HEK293 (cell line): ENCODE results near the gene SLU7.

Experiments used
- GLI4 ChIP-seq: fragments of 450-650 bp; formaldehyde crosslinking; IDR thresholded peaks from 2 replicates; pipeline ENCODE4 v1.5.1; 2016; ENCODE audit warnings: missing biosample characterization, missing genetic modification characterization
- HOXD13 ChIP-seq: sonication (generic); formaldehyde crosslinking; IDR thresholded peaks from 2 replicates; pipeline ENCODE4 v1.8.0; 2022; ENCODE audit warnings: missing genetic modification reagents, borderline replicate concordance
- INSM2 ChIP-seq: fragments of 450-650 bp; formaldehyde crosslinking; IDR thresholded peaks from 2 replicates; pipeline ENCODE4 v1.5.1; 2016; ENCODE audit warnings: missing biosample characterization, missing genetic modification characterization
- KLF9 ChIP-seq: fragments of 450-650 bp; formaldehyde crosslinking; IDR thresholded peaks from 2 replicates; pipeline ENCODE4 v1.5.1; 2016; ENCODE audit warnings: missing biosample characterization, missing genetic modification characterization, low read depth
- SCRT2 ChIP-seq: fragments of 450-650 bp; formaldehyde crosslinking; IDR thresholded peaks from 2 replicates; pipeline ENCODE4 v1.5.1; 2016; ENCODE audit warnings: missing biosample characterization, missing genetic modification characterization
- SP2 ChIP-seq: fragments of 450-650 bp; formaldehyde crosslinking; IDR thresholded peaks from 2 replicates; pipeline ENCODE4 v1.5.1; 2016; ENCODE audit warnings: missing biosample characterization, missing genetic modification characterization
- ZBTB1 ChIP-seq: fragments of 450-650 bp; formaldehyde crosslinking; IDR thresholded peaks from 2 replicates; pipeline ENCODE4 v1.5.1; 2016; ENCODE audit warnings: missing biosample characterization, missing genetic modification characterization
- ZBTB11 ChIP-seq: fragments of 450-650 bp; formaldehyde crosslinking; conservative IDR thresholded peaks from 2 replicates; pipeline ENCODE4 v1.5.1; 2016; ENCODE audit warnings: low read depth, missing biosample characterization, missing genetic modification characterization
- ZBTB6 ChIP-seq: fragments of 450-650 bp; formaldehyde crosslinking; IDR thresholded peaks from 2 replicates; pipeline ENCODE4 v1.5.1; 2017; ENCODE audit warnings: missing biosample characterization, missing genetic modification characterization
- ZFP3 ChIP-seq: fragments of 450-650 bp; formaldehyde crosslinking; IDR thresholded peaks from 2 replicates; pipeline ENCODE4 v1.5.1; 2016; ENCODE audit warnings: low read depth, missing biosample characterization, missing genetic modification characterization
- ZFP69B ChIP-seq: fragments of 450-650 bp; formaldehyde crosslinking; IDR thresholded peaks from 2 replicates; pipeline ENCODE4 v1.5.1; 2016; ENCODE audit warnings: missing biosample characterization, missing genetic modification characterization
- ZNF133 ChIP-seq: fragments of 450-650 bp; formaldehyde crosslinking; IDR thresholded peaks from 2 replicates; pipeline ENCODE4 v1.5.1; 2016; ENCODE audit warnings: missing biosample characterization, missing genetic modification characterization
- ZNF266 ChIP-seq: fragments of 450-650 bp; formaldehyde crosslinking; IDR thresholded peaks from 2 replicates; pipeline ENCODE4 v1.5.1; 2016; ENCODE audit warnings: missing biosample characterization, missing genetic modification characterization, low read depth
- ZNF280D ChIP-seq: fragments of 450-650 bp; formaldehyde crosslinking; IDR thresholded peaks from 2 replicates; pipeline ENCODE4 v1.5.1; 2016; ENCODE audit warnings: missing biosample characterization, missing genetic modification characterization
- ZNF292 ChIP-seq: fragments of 450-650 bp; formaldehyde crosslinking; IDR thresholded peaks from 2 replicates; pipeline ENCODE4 v1.5.1; 2016; ENCODE audit warnings: low read depth, missing biosample characterization, missing genetic modification characterization, borderline replicate concordance
- ZNF391 ChIP-seq: fragments of 450-650 bp; formaldehyde crosslinking; IDR thresholded peaks from 2 replicates; pipeline ENCODE4 v1.5.1; 2016; ENCODE audit warnings: low read depth, missing biosample characterization, missing genetic modification characterization, borderline replicate concordance
- ZNF433 ChIP-seq: fragments of 450-650 bp; formaldehyde crosslinking; IDR thresholded peaks from 2 replicates; pipeline ENCODE4 v1.5.1; 2016; ENCODE audit warnings: missing biosample characterization, missing genetic modification characterization, low read depth
- ZNF521 ChIP-seq: fragments of 450-650 bp; formaldehyde crosslinking; IDR thresholded peaks from 2 replicates; pipeline ENCODE4 v1.5.1; 2017; ENCODE audit warnings: missing biosample characterization, mild to moderate bottlenecking, missing genetic modification characterization
- ZNF529 ChIP-seq: fragments of 450-650 bp; formaldehyde crosslinking; IDR thresholded peaks from 2 replicates; pipeline ENCODE4 v1.5.1; 2017; ENCODE audit warnings: missing genetic modification characterization, missing biosample characterization; ENCODE audit not compliant: insufficient replicate concordance
- ZNF560 ChIP-seq: fragments of 450-650 bp; formaldehyde crosslinking; IDR thresholded peaks from 2 replicates; pipeline ENCODE4 v1.5.1; 2017; ENCODE audit warnings: missing biosample characterization, missing genetic modification characterization, borderline replicate concordance
- ZNF639 ChIP-seq: fragments of 450-650 bp; formaldehyde crosslinking; IDR thresholded peaks from 2 replicates; pipeline ENCODE4 v1.5.1; 2016; ENCODE audit warnings: missing biosample characterization, missing genetic modification characterization
- ZNF664 ChIP-seq: fragments of 450-650 bp; formaldehyde crosslinking; IDR thresholded peaks from 2 replicates; pipeline ENCODE4 v1.5.1; 2016; ENCODE audit warnings: missing biosample characterization, missing genetic modification characterization
- ZNF677 ChIP-seq: fragments of 450-650 bp; IDR thresholded peaks from 2 replicates; pipeline ENCODE4 v1.5.0; 2018; ENCODE audit warnings: missing biosample characterization, mild to moderate bottlenecking, missing genetic modification characterization, moderate library complexity
- ZNF785 ChIP-seq: fragments of 450-650 bp; formaldehyde crosslinking; IDR thresholded peaks from 2 replicates; pipeline ENCODE4 v1.5.1; 2016; ENCODE audit warnings: missing biosample characterization, missing genetic modification characterization
- ZNF837 ChIP-seq: fragments of 450-650 bp; formaldehyde crosslinking; IDR thresholded peaks from 2 replicates; pipeline ENCODE4 v1.5.1; 2016; ENCODE audit warnings: missing biosample characterization, missing genetic modification characterization
- ZSCAN5A ChIP-seq: fragments of 450-650 bp; formaldehyde crosslinking; IDR thresholded peaks from 2 replicates; pipeline ENCODE4 v1.5.1; 2016; ENCODE audit warnings: missing biosample characterization, missing genetic modification characterization

SLU7 gene

GRCh38 chr5:160421625-160422258, 2.9 kb upstream of the SLU7 start, which contains the start of gene PTTG1 (continued):
- no peak for TF ChIP-seq INSM2
- peak; percentile 88 for TF ChIP-seq SCRT2 (tag by site-specific recombination)
- no peak for TF ChIP-seq ZNF664 (tag by site-specific recombination)
- no peak for TF ChIP-seq HOXD13 (CRISPR knock-in tag)
- no peak for TF ChIP-seq ZNF677 (tag by site-specific recombination)
- 0 out of 2 replicates have a peak, but pooled peaks have one; percentile 54 for TF ChIP-seq GLI4 (tag by site-specific recombination)
- TF ChIP-seq ZBTB6 (tag by site-specific recombination): no peak
- TF ChIP-seq ZNF837 (tag by site-specific recombination): no peak
- no peak for TF ChIP-seq ZNF639 (tag by site-specific recombination)
- TF ChIP-seq KLF9: peak; percentile 49; the same call in 1 of the 2 replicates
- peak; percentile 53; the same call in 1 of the 2 replicates for TF ChIP-seq ZNF391 (tag by site-specific recombination)
- peak; percentile 91 for TF ChIP-seq SP2 (tag by site-specific recombination)
- no peak for TF ChIP-seq ZSCAN5A
- TF ChIP-seq ZFP3 (tag by site-specific recombination): no peak
- TF ChIP-seq ZFP69B: 0 out of 2 replicates have a peak, but pooled peaks have one; percentile 36
- TF ChIP-seq ZNF433 (tag by site-specific recombination): no peak
- 0 out of 2 replicates have a peak, but pooled peaks have one; percentile 31 for TF ChIP-seq ZBTB11 (tag by site-specific recombination)
- TF ChIP-seq ZNF529 (tag by site-specific recombination): no peak
- no peak for TF ChIP-seq ZBTB1 (tag by site-specific recombination)
- TF ChIP-seq ZNF521 (tag by site-specific recombination): no peak
- TF ChIP-seq ZNF266 (tag by site-specific recombination): no peak
- no peak for TF ChIP-seq ZNF785 (tag by site-specific recombination)
- no peak for TF ChIP-seq ZNF560
- no peak for TF ChIP-seq ZNF280D (tag by site-specific recombination)
- no peak for TF ChIP-seq ZNF292 (tag by site-specific recombination)
- no peak for TF ChIP-seq ZNF133
